IPS DF 6.9 (cell line): ENCODE measurements around the gene EXOC6B.

Source experiments
- DNase-seq: peaks from one replicate; pipeline ENCODE4 v3.0.0-alpha.2; 2013; ENCODE audit warnings: low read depth, low spot score
- H3K27ac ChIP-seq: one replicate; pipeline ENCODE4 v1.5.1; 2013; ENCODE audit warnings: low read length, control low read depth
- H3K27me3 ChIP-seq: 2 replicates; pipeline ENCODE4 v1.6.1; 2013; ENCODE audit warnings: mild to moderate bottlenecking, low read length; ENCODE audit not compliant: control insufficient read depth, insufficient read depth
- H3K36me3 ChIP-seq: 2 replicates; pipeline ENCODE4 v1.6.1; 2013; ENCODE audit warnings: low read length; ENCODE audit not compliant: control insufficient read depth, insufficient read depth
- H3K4me1 ChIP-seq: 2 replicates; pipeline ENCODE4 v1.6.1; 2013; ENCODE audit warnings: low read length; ENCODE audit not compliant: control insufficient read depth, insufficient read depth
- H3K4me3 ChIP-seq: 2 replicates; pipeline ENCODE4 v1.5.1; 2013; ENCODE audit warnings: mild to moderate bottlenecking, low read length
- H3K9me3 ChIP-seq: 2 replicates; pipeline ENCODE4 v1.6.1; 2013; ENCODE audit warnings: low read length, inconsistent platforms; ENCODE audit not compliant: control insufficient read depth, insufficient read depth
- WGBS: extraction: QIAGEN DNeasy Blood & Tissue Kit; methylation state at CpG from one replicate; pipeline ENCODE4 v1.1.7; 2013; ENCODE audit warnings: mixed read lengths, missing lambda C conversion rate; ENCODE audit not compliant: insufficient read length, insufficient coverage; 5-methylcytosine and 5-hydroxymethylcytosine counted together

EXOC6B gene

GRCh38 chr2:72712304-72712703 is 113.5 kb downstream of the EXOC6B start:
- H3K4me3 ChIP-seq: no peak overlapping the region
- H3K4me1 ChIP-seq: no peaks in the 10 kb centered on the region
- no peaks in the 10 kb centered on the region for H3K9me3 ChIP-seq
- no peak overlapping the region for H3K27ac ChIP-seq
- no peaks in the 10 kb centered on the region; the same call in 1 of the 2 replicates for H3K27me3 ChIP-seq
- DNase-seq: no peak
- no peaks in the 10 kb centered on the region for H3K36me3 ChIP-seq

GRCh38 chr2:72710418-72711152 is 115.2 kb downstream of the EXOC6B start:
- Histone ChIP-seq H3K27ac (no peak overlapping the region), H3K4me3 (no peak overlapping the region), H3K4me1 (no peaks in the 10 kb centered on the region), H3K36me3 (no peaks in the 10 kb centered on the region), H3K9me3 (no peaks in the 10 kb centered on the region), H3K27me3 (no peaks in the 10 kb centered on the region; the same call in 1 of the 2 replicates)
- WGBS: no CpG with 5 or more reads among the region's 1 CpG
- DNase-seq: no peak

- no CpG with 5 or more reads among the region's 1 CpG for WGBS
- Histone ChIP-seq H3K27ac (no peak overlapping the region), H3K4me1 (no peaks in the 10 kb centered on the region), H3K27me3 (no peaks in the 10 kb centered on the region; the same call in 1 of the 2 replicates), H3K9me3 (no peaks in the 10 kb centered on the region), H3K4me3 (no peak overlapping the region), H3K36me3 (no peaks in the 10 kb centered on the region)
- DNase-seq: no peak
Measured at GRCh38 chr2:72708236-72708635, 117.6 kb downstream of the EXOC6B start.

- H3K9me3 ChIP-seq: no peaks in the 10 kb centered on the region
- no peaks in the 10 kb centered on the region for H3K27me3 ChIP-seq
- H3K36me3 ChIP-seq: no peaks in the 10 kb centered on the region
- WGBS: no CpG with 5 or more reads among the region's 3 CpGs
- no peak for DNase-seq
- no peak overlapping the region for H3K27ac ChIP-seq
- 0 out of 2 replicates have a peak, but pooled peaks cover 2% of the 10 kb centered on the region for H3K4me1 ChIP-seq
- no peak overlapping the region for H3K4me3 ChIP-seq
Measured at GRCh38 chr2:72698300-72698699, 127.5 kb downstream of the EXOC6B start.

GRCh38 chr2:72696559-72696958 is 129.3 kb downstream of the EXOC6B start:
- Histone ChIP-seq H3K27me3 (no peaks in the 10 kb centered on the region), H3K4me1 (0 out of 2 replicates have a peak, but pooled peaks cover 2% of the 10 kb centered on the region), H3K36me3 (no peaks in the 10 kb centered on the region), H3K4me3 (no peak overlapping the region), H3K27ac (no peak overlapping the region), H3K9me3 (no peaks in the 10 kb centered on the region)
- DNase-seq: no peak
- WGBS: no CpG with 5 or more reads among the region's 2 CpGs

- Histone ChIP-seq H3K36me3 (no peaks in the 10 kb centered on the region), H3K27me3 (no peaks in the 10 kb centered on the region), H3K27ac (no peak overlapping the region), H3K9me3 (no peaks in the 10 kb centered on the region), H3K4me3 (no peak overlapping the region), H3K4me1 (0 out of 2 replicates have a peak, but pooled peaks cover 2% of the 10 kb centered on the region)
- no peak for DNase-seq
- WGBS: no CpG with 5 or more reads among the region's 1 CpG
Measured at GRCh38 chr2:72695676-72696075, 130.2 kb downstream of the EXOC6B start.

- no peak overlapping the region for H3K4me3 ChIP-seq
- no peaks in the 10 kb centered on the region for H3K27me3 ChIP-seq
- 0 out of 2 replicates have a peak, but pooled peaks cover 2% of the 10 kb centered on the region for H3K4me1 ChIP-seq
- H3K36me3 ChIP-seq: no peaks in the 10 kb centered on the region
- no CpG with 5 or more reads among the region's 9 CpGs for WGBS
- H3K27ac ChIP-seq: no peak overlapping the region
- no peak for DNase-seq
- H3K9me3 ChIP-seq: no peaks in the 10 kb centered on the region
Measured at GRCh38 chr2:72694715-72695496, 130.9 kb downstream of the EXOC6B start.

GRCh38 chr2:72689579-72690195 is 136.1 kb downstream of the EXOC6B start:
- H3K27ac ChIP-seq: no peak overlapping the region
- WGBS: no CpG with 5 or more reads among the region's 5 CpGs
- DNase-seq: no peak
- H3K4me1 ChIP-seq: no peaks in the 10 kb centered on the region
- H3K4me3 ChIP-seq: no peak overlapping the region
- H3K27me3 ChIP-seq: no peaks in the 10 kb centered on the region
- no peaks in the 10 kb centered on the region for H3K9me3 ChIP-seq
- H3K36me3 ChIP-seq: no peaks in the 10 kb centered on the region

GRCh38 chr2:72685638-72686213 is 140.1 kb downstream of the EXOC6B start:
- no peaks in the 10 kb centered on the region for H3K4me1 ChIP-seq
- WGBS: no CpG with 5 or more reads among the region's 3 CpGs
- H3K27ac ChIP-seq: no peak overlapping the region
- no peak for DNase-seq
- H3K27me3 ChIP-seq: no peaks in the 10 kb centered on the region
- no peaks in the 10 kb centered on the region for H3K36me3 ChIP-seq
- H3K9me3 ChIP-seq: no peaks in the 10 kb centered on the region
- H3K4me3 ChIP-seq: no peak overlapping the region

- Histone ChIP-seq H3K4me3 (no peak overlapping the region), H3K36me3 (no peaks in the 10 kb centered on the region), H3K27me3 (no peaks in the 10 kb centered on the region), H3K9me3 (no peaks in the 10 kb centered on the region), H3K27ac (no peak overlapping the region), H3K4me1 (no peaks in the 10 kb centered on the region)
- DNase-seq: no peak
Measured at GRCh38 chr2:72682061-72682460, 143.8 kb downstream of the EXOC6B start.
